ENCODE results near the gene CSF1R.

DNA sequence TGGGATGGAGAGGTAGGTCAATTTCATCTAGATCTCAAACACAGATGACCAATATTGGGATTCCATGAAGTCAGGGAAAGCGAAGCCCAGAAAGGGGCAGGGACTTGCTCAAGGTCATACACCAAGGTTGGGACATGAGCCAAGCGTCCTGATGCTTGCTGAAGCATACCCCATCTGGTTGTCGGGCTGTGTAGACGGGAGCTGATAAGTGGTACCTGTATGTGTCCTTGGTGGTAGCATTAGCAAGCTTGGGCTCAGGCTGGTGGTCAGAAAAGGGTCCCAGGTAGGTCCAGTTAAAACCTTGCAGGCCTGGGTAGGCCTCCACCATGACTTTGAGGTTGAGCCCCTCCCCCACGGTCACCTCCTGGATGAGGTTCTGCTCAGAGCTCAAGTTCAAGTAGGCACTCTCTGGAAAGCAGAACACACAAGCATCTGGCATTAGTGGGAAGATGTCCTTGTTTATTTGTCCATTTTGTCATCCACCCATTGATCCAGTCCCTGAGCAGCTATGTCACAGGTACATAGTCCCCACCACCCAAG lies 13.2 kb downstream of the CSF1R start:
- TF ChIP-seq CTCF (IDR thresholded peaks at IDR 0.05; ENCODE audit: low read depth, low read length, missing input control) (no peak), REST (IDR thresholded peaks at IDR 0.05) (no peak), YY1 (IDR thresholded peaks at IDR 0.05) (no peak), RAD21 (IDR thresholded peaks at IDR 0.05) (no peak), FOXA2 (IDR thresholded peaks at IDR 0.05) (no peak), SP1 (IDR thresholded peaks at IDR 0.05) (no peak), RXRA (IDR thresholded peaks at IDR 0.05) (no peak), EGR1 (IDR thresholded peaks at IDR 0.05; ENCODE audit: low read depth in 2 of 2) (no peak)
- TF ChIP-seq, protein P1, sequence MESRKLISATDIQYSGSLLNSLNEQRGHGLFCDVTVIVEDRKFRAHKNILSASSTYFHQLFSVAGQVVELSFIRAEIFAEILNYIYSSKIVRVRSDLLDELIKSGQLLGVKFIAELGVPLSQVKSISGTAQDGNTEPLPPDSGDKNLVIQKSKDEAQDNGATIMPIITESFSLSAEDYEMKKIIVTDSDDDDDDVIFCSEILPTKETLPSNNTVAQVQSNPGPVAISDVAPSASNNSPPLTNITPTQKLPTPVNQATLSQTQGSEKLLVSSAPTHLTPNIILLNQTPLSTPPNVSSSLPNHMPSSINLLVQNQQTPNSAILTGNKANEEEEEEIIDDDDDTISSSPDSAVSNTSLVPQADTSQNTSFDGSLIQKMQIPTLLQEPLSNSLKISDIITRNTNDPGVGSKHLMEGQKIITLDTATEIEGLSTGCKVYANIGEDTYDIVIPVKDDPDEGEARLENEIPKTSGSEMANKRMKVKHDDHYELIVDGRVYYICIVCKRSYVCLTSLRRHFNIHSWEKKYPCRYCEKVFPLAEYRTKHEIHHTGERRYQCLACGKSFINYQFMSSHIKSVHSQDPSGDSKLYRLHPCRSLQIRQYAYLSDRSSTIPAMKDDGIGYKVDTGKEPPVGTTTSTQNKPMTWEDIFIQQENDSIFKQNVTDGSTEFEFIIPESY (IDR thresholded peaks at IDR 0.05), result no peak
- TF ChIP-seq, protein P2, sequence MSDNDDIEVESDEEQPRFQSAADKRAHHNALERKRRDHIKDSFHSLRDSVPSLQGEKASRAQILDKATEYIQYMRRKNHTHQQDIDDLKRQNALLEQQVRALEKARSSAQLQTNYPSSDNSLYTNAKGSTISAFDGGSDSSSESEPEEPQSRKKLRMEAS (IDR thresholded peaks at IDR 0.05), result no peak
